Astrocyte of the spinal cord (primary cell): ENCODE data around the gene RAPGEFL1.

Source experiments
- DNase-seq: peaks from one replicate; pipeline ENCODE4 v3.0.0; 2011; ENCODE audit warnings: low read depth, low spot score
- H3K4me3 ChIP-seq: 2 replicates; pipeline ENCODE4 v1.5.1; 2011; ENCODE audit warnings: low read depth, mild to moderate bottlenecking, low read length, moderate library complexity
- CTCF ChIP-seq: IDR thresholded peaks from 2 replicates; pipeline ENCODE4 v1.5.1; 2012; ENCODE audit warnings: low read depth, mild to moderate bottlenecking, low read length, inconsistent platforms
- in situ Hi-C: cut with HindIII; loops from 2 replicates; pipeline ENCODE4 v1.10.0; 2017; ENCODE audit warnings: low sequenced_read_pairs

Gene RAPGEFL1

GRCh38 chr17:40145476-40145875, 31.8 kb upstream of the RAPGEFL1 start:
- DNase-seq = no peak
- no peak overlapping the region for H3K4me3 ChIP-seq
- in situ Hi-C loops = no loop called here
- TF ChIP-seq CTCF = no peak

DNA sequence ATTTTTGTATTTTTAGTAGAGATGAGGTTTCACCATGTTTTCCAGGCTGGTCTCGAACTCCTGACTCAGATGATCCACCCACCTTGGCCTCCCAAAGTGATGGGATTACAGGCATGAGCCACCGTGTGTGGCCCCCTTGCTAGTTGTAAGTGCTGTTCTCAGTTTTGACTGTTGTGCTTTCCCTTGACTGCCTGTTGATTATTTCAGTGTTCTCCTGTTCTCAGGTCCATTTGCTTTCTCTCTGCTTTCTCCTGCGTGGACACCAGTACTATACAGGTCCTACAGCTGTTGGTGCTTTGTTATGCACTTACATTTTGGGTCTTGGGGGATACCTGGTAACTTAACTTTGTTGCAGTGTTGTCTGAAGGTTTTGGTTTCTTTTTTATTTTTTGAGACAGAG, 28.7 kb upstream of the RAPGEFL1 start:
- in situ Hi-C loops = no loop called here
- H3K4me3 ChIP-seq = no peak overlapping the region
- TF ChIP-seq CTCF = no peak
- DNase-seq = no peak

DNA sequence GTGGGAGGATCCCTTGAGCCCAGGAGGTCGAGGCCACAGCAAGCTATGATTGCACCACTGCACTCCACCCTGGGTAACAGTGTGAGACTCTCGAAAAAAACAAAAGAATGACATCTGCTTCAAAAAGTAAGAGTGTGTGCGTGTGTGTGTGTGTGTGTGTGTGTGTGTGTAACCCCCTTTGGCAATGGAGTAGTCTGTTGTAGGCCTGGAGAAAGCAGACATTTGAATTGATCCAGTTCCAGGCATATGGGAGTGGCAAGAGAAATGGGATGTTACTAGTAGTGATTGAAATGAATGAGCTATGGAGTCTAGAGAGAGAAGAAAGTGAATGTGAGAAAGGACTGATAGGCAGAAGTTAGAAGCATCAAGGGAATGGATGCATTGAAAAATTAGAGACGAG, 27.0 kb upstream of the RAPGEFL1 start:
- no peak for TF ChIP-seq CTCF
- no peak overlapping the region for H3K4me3 ChIP-seq
- DNase-seq = no peak
- in situ Hi-C loops = no loop called here

DNA sequence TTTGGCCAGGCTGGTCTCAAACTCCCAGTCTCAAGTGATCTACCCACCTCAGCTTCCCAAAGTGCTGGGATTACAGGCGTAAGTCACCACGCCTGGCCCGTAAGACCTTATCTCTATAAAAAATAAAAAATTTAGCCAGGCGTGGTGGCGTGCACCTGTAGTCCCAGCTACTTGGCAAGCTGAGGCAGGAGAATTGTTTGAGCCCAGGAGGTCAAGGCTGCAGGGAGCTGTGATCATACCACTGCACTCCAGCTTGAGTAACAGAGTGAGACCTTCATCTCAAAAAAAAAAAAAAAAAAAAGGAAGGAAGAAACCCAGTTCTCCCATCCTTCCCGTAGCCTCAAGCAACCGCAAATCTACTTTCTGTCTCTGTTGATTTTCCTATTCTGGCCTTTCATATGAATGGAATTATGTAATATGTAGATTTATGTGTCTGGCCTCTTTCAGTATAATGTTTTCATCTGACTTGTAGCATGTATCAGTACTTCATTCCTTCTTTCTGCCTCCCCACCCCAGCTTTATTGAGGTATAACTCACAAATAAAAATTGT, 25.8 kb upstream of the RAPGEFL1 start:
- TF ChIP-seq CTCF = no peak
- no peak overlapping the region for H3K4me3 ChIP-seq
- in situ Hi-C loops = no loop called here
- no peak for DNase-seq

- DNase-seq = no peak
- no peak for TF ChIP-seq CTCF
Measured at GRCh38 chr17:40153603-40154236, 23.6 kb upstream of the RAPGEFL1 start.

DNA sequence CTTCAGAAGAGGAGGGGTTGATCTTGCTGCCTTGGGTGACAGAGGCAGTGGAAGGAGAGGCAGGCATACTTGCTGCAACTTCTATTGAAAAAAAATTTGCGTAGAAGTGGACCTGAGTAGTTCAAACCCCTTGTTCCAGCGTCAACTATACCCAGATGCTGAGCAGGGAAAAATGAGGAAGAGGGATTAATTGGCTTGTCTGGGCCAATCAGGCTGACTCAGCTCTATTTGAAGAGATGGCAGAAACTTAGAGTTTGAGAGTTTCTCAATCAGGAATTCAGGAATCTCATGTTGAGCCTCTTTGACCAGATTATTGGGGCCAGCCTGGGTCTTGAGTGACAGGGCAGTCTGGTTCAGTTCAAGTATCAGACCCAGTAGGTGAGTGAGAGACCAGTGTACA, 19.3 kb upstream of the RAPGEFL1 start:
- in situ Hi-C loops = no loop called here
- no peak for DNase-seq
- TF ChIP-seq CTCF = no peak
- no peak overlapping the region for H3K4me3 ChIP-seq

More at GRCh38 chr17:40153603-40154236, 23.6 kb upstream of the RAPGEFL1 start:
- no peak overlapping the region for H3K4me3 ChIP-seq
- in situ Hi-C loops = no loop called here
